IMR-90 (cell line): ENCODE results near the gene PALS1.

ENCODE experiments used
- BHLHE40 ChIP-seq: fragments of 150-350 bp; IDR thresholded peaks from 2 replicates; pipeline ENCODE4 v1.6.1; 2016; ENCODE audit warnings: mild to moderate bottlenecking, low read depth, low read length
- CTCF ChIP-seq: conservative IDR thresholded peaks from 2 replicates; pipeline ENCODE4 v1.5.1; 2012; ENCODE audit warnings: mild to moderate bottlenecking, low read depth, low read length, improper control_type of control experiment
- FOS ChIP-seq: fragments of 150-350 bp; IDR thresholded peaks from 2 replicates; pipeline ENCODE4 v1.6.1; 2016; ENCODE audit warnings: low read depth, low read length
- MAZ ChIP-seq: IDR thresholded peaks from 2 replicates; pipeline ENCODE4 v1.6.1; 2012; ENCODE audit warnings: low read depth, mild to moderate bottlenecking, low read length, improper control_type of control experiment, moderate library complexity, borderline replicate concordance
- MXI1 ChIP-seq: IDR thresholded peaks from 2 replicates; pipeline ENCODE4 v1.6.1; 2012; ENCODE audit warnings: low read depth, mild to moderate bottlenecking, low read length, moderate library complexity, borderline replicate concordance
- POLR2A ChIP-seq: IDR thresholded peaks from 2 replicates; pipeline ENCODE4 v1.6.1; 2012; ENCODE audit warnings: mild to moderate bottlenecking, low read depth, low read length
- RAD21 ChIP-seq: IDR thresholded peaks from 2 replicates; pipeline ENCODE4 v1.6.1; 2012; ENCODE audit warnings: low read length, improper control_type of control experiment
- RCOR1 ChIP-seq: IDR thresholded peaks from 2 replicates; pipeline ENCODE4 v1.6.1; 2012; ENCODE audit warnings: mild to moderate bottlenecking, low read length, improper control_type of control experiment; ENCODE audit not compliant: insufficient replicate concordance
- RFX5 ChIP-seq: IDR thresholded peaks from 2 replicates; pipeline ENCODE4 v1.8.0; 2012; ENCODE audit warnings: low read depth, mild to moderate bottlenecking, low read length, moderate library complexity
- USF2 ChIP-seq: fragments of 150-350 bp; IDR thresholded peaks from 2 replicates; pipeline ENCODE4 v1.6.1; 2017; ENCODE audit warnings: mild to moderate bottlenecking, antibody characterized with exemption, low read length, low read depth

GRCh38 chr14:67263499-67264149, 22.4 kb downstream of the PALS1 start:
- TF ChIP-seq POLR2A (no peak), CTCF (no peak), BHLHE40 (no peak), MXI1 (no peak), RCOR1 (no peak), USF2 (no peak), MAZ (no peak), FOS (no peak), RAD21 (no peak), RFX5 (no peak)
